Ovary (tissue), 9 donors: ENCODE measurements around the gene SDCCAG8. TPM values are rescaled to one million over a fixed set of nuclear protein-coding genes. Genes with fewer than 3 reads are reported as not detected.

Experiments used
- DNase-seq, 5 donors: peaks; one replicate each; pipeline ENCODE4 v3.0.0-alpha.2; 2019 to 2020
- H3K27ac ChIP-seq, 2 donors: fragments of 200-600 bp; one replicate each; pipeline versions ENCODE4 v1.5.1 to v1.8.0; 2019 to 2022
- H3K27me3 ChIP-seq: fragments of 200-600 bp; one replicate; pipeline ENCODE4 v1.8.0; 2022
- H3K36me3 ChIP-seq: fragments of 200-600 bp; sonication (generic); one replicate; pipeline ENCODE4 v1.5.1; 2019
- H3K4me1 ChIP-seq: one replicate; pipeline ENCODE4 v1.8.1; 2013; ENCODE audit warnings: mild to moderate bottlenecking, moderate library complexity; ENCODE audit not compliant: insufficient read depth
- H3K4me3 ChIP-seq: fragments of 200-600 bp; sonication (generic); one replicate; pipeline ENCODE4 v1.5.1; 2017
- H3K9me3 ChIP-seq, 2 donors: fragments of 200-600 bp in 1 of 2; sonication (generic) in 1 of 2; one replicate each; pipeline versions ENCODE4 v1.5.1 to v1.8.1; 2013 to 2019; ENCODE audit warnings: mild to moderate bottlenecking in 1 of 2, moderate library complexity in 1 of 2
- CTCF ChIP-seq, 3 donors: fragments of 450-650 bp in 2 of 3; fragments of 200-600 bp in 1 of 3; IDR thresholded peaks; one replicate each; pipeline versions ENCODE4 v1.5.1 to v1.8.0; 2016 to 2022; ENCODE audit warnings: antibody characterized with exemption in 3 of 3, mild to moderate bottlenecking in 1 of 3
- EP300 ChIP-seq: sonication (generic); formaldehyde crosslinking; IDR thresholded peaks from one replicate; pipeline ENCODE4 v1.6.1; 2017; ENCODE audit warnings: antibody characterized with exemption
- POLR2A ChIP-seq: fragments of 450-650 bp; IDR thresholded peaks from one replicate; pipeline ENCODE4 v1.6.1; 2017; ENCODE audit warnings: antibody characterized with exemption, mild to moderate bottlenecking, moderate library complexity
- WGBS, 3 donors: extraction: QIAGEN DNeasy Blood & Tissue Kit in 1 of 3; methylation state at CpG; one replicate each; pipeline versions ENCODE4 v1.1.5 to v1.1.7; 2013 to 2017; 5-methylcytosine and 5-hydroxymethylcytosine counted together
- intact Hi-C, 4 donors: fragments of 100-400 bp; cut with DNase I; formaldehyde crosslinking; loops; one replicate each; pipeline versions ENCODE4 v1.11.0 to v1.15.1; 2022 to 2023
- polyA plus RNA-seq, 2 donors: library from polyadenylated mRNA; stranded (reverse); fragments of 200-250 nt in 1 of 2; fragments of 350-450 nt in 1 of 2; fragmentation: Illumina TruSeq in 1 of 2; extraction: RNeasy Lipid Tissue Mini Kit (QIAGEN cat#74804) in 1 of 2; gene quantifications; one replicate each; pipeline ENCODE4 v1.2.3, GENCODE V29; 2013 to 2014
- total RNA-seq, 7 donors: library from RNA; depleted of rRNA in 2 of 7; stranded (reverse); fragments of >200 nt in 2 of 7; fragmentation: NEBNext Ultra II Directional in 3 of 7; extraction: Animal tissue kit (Norgen Biotek cat#: 25700) in 3 of 7; gene quantifications; one replicate each; pipeline versions ENCODE4 v1.1.0 to v1.2.4, GENCODE V29; 2016 to 2023
- donor health status: DM: no; HTN: no; CAD: no; lungs with moderate emphysema.
- donor health status: DM: no; HTN: no; CAD: no.
- donor health status: Bipolar disorder and iron deficiency.
- donor health status: DM: yes; HTN: yes; CAD: no.
- donor health status: DM: no; HTN: no; CAD: no.
- donor health status: DM: yes; HTN: yes; CAD: no.

The SDCCAG8 gene
- total and polyA plus RNA-seq, 9 donors: 19.8 to 45.9 (median 30.6) TPM

- WGBS, 3 donors: 95 to 96% (median 96%) methylated on average over 15 of the region's 15 CpGs
- H3K4me1 ChIP-seq: no peaks in the 10 kb centered on the region
Observed at GRCh38 chr1:243494741-243495431, 239.0 kb downstream of the SDCCAG8 start.

GRCh38 chr1:243495442-243496186 is 239.8 kb downstream of the SDCCAG8 start:
- Histone ChIP-seq H3K27me3 (no peaks in the 10 kb centered on the region), H3K9me3 (no peaks in the 10 kb centered on the region), H3K4me1 (no peaks in the 10 kb centered on the region), H3K27ac (no peak overlapping the region), H3K4me3 (no peak overlapping the region), H3K36me3 (no peaks in the 10 kb centered on the region)
- DNase-seq: no peak
- 84 to 87% (median 87%) methylated on average over 22 to 24 of the region's 24 CpGs for WGBS, 3 donors
- TF ChIP-seq EP300: no peak
- TF ChIP-seq CTCF (IDR thresholded peaks at IDR 0.05): no peak
- TF ChIP-seq POLR2A: no peak
- intact Hi-C loops: no loop called here

More at GRCh38 chr1:243494741-243495431, 239.0 kb downstream of the SDCCAG8 start:
- Histone ChIP-seq H3K4me3 (no peak overlapping the region), H3K36me3 (no peaks in the 10 kb centered on the region), H3K27ac (no peak overlapping the region), H3K27me3 (no peaks in the 10 kb centered on the region), H3K9me3 (no peaks in the 10 kb centered on the region)
- DNase-seq: no peak
- TF ChIP-seq CTCF (IDR thresholded peaks at IDR 0.05) (no peak), POLR2A (no peak), EP300 (no peak)
- intact Hi-C loops: no loop called here

- Histone ChIP-seq H3K27me3 (no peaks in the 10 kb centered on the region), H3K27ac (no peak overlapping the region), H3K4me3 (no peak overlapping the region), H3K4me1 (no peaks in the 10 kb centered on the region), H3K36me3 (no peaks in the 10 kb centered on the region), H3K9me3 (no peaks in the 10 kb centered on the region)
- intact Hi-C loops: no loop called here
- DNase-seq: no peak
- no peak for TF ChIP-seq CTCF (IDR thresholded peaks at IDR 0.05)
- TF ChIP-seq EP300: no peak
- TF ChIP-seq POLR2A: no peak
- 73 to 79% (median 77%) methylated on average over 19 of the region's 19 CpGs for WGBS, 3 donors
Observed at GRCh38 chr1:243496187-243496646, 240.4 kb downstream of the SDCCAG8 start.

- Histone ChIP-seq H3K4me1 (no peaks in the 10 kb centered on the region), H3K9me3 (no peaks in the 10 kb centered on the region), H3K4me3 (no peak overlapping the region), H3K27me3 (no peaks in the 10 kb centered on the region), H3K36me3 (no peaks in the 10 kb centered on the region), H3K27ac (no peak overlapping the region)
- DNase-seq: no peak
- 92 to 95% (median 93%) methylated on average over 11 of the region's 11 CpGs for WGBS, 3 donors
- intact Hi-C loops: no loop called here
- no peak for TF ChIP-seq EP300
- no peak for TF ChIP-seq CTCF (IDR thresholded peaks at IDR 0.05)
- no peak for TF ChIP-seq POLR2A
Observed at GRCh38 chr1:243496806-243497205, 241.0 kb downstream of the SDCCAG8 start.
